Measurements from ENCODE around the gene KIAA1614. TPM values are rescaled to one million over a fixed set of nuclear protein-coding genes. Genes with fewer than 3 reads are reported as not detected.

The KIAA1614 gene
- total and polyA plus RNA-seq, 10 of the 15 experiments (the other 5 are each of a cell fraction or from before 2014, with no cell fraction given): 0.03 to 1.0 (median 0.26) TPM; not detected in 1

DNA sequence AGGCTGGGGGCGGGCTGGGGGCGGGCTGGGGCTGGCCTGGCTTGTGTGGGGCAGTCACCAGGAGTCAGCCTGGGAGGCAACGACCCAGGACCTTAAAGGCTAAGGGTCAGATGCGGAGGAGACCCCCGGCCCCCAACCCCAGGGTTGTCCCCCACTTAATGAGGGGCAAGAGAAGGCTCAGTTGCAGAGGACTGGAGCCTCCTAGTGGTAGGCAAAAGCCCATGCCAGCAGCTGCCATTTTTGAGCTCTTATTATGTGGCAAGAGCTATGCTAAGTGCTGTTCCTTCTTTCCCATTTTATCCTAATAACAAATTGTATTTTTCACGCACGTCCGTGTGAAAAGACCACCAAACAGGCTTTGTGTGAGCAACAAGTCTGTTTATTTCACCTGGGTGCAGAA lies 8.0 kb downstream of the KIAA1614 start:
- no TSS peak for BruUV-seq (replicated peaks)
- TF ChIP-seq EGR1 (IDR thresholded peaks at IDR 0.05; ENCODE audit: borderline replicate concordance in 1 of 2, low read depth in 2 of 2, low read length in 2 of 2): no peak
- TF ChIP-seq ESRRA (IDR thresholded peaks at IDR 0.05; ENCODE audit: low read length): no peak
- TF ChIP-seq, protein P1, sequence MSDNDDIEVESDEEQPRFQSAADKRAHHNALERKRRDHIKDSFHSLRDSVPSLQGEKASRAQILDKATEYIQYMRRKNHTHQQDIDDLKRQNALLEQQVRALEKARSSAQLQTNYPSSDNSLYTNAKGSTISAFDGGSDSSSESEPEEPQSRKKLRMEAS (IDR thresholded peaks at IDR 0.05; ENCODE audit: low read depth, low read length): no peak
- TF ChIP-seq, protein P2, sequence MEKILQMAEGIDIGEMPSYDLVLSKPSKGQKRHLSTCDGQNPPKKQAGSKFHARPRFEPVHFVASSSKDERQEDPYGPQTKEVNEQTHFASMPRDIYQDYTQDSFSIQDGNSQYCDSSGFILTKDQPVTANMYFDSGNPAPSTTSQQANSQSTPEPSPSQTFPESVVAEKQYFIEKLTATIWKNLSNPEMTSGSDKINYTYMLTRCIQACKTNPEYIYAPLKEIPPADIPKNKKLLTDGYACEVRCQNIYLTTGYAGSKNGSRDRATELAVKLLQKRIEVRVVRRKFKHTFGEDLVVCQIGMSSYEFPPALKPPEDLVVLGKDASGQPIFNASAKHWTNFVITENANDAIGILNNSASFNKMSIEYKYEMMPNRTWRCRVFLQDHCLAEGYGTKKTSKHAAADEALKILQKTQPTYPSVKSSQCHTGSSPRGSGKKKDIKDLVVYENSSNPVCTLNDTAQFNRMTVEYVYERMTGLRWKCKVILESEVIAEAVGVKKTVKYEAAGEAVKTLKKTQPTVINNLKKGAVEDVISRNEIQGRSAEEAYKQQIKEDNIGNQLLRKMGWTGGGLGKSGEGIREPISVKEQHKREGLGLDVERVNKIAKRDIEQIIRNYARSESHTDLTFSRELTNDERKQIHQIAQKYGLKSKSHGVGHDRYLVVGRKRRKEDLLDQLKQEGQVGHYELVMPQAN (conservative IDR thresholded peaks at IDR 0.05): no peak
- TF ChIP-seq RAD21 (IDR thresholded peaks at IDR 0.05; ENCODE audit: insufficient read depth, low read depth, low read length): peak; percentile 33; the same call in 1 of the 2 replicates
- TF ChIP-seq, protein P3, sequence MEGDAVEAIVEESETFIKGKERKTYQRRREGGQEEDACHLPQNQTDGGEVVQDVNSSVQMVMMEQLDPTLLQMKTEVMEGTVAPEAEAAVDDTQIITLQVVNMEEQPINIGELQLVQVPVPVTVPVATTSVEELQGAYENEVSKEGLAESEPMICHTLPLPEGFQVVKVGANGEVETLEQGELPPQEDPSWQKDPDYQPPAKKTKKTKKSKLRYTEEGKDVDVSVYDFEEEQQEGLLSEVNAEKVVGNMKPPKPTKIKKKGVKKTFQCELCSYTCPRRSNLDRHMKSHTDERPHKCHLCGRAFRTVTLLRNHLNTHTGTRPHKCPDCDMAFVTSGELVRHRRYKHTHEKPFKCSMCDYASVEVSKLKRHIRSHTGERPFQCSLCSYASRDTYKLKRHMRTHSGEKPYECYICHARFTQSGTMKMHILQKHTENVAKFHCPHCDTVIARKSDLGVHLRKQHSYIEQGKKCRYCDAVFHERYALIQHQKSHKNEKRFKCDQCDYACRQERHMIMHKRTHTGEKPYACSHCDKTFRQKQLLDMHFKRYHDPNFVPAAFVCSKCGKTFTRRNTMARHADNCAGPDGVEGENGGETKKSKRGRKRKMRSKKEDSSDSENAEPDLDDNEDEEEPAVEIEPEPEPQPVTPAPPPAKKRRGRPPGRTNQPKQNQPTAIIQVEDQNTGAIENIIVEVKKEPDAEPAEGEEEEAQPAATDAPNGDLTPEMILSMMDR (IDR thresholded peaks at IDR 0.05 in 2 of 3, conservative IDR thresholded peaks at IDR 0.05 in 1 of 3; ENCODE audit: control insufficient read depth in 2 of 3, extremely low read depth in 1 of 3, insufficient read depth in 1 of 3, low read depth in 3 of 3, low read length in 3 of 3): peak; percentile 41 to 57 (median 48)
- TF ChIP-seq, protein P4, sequence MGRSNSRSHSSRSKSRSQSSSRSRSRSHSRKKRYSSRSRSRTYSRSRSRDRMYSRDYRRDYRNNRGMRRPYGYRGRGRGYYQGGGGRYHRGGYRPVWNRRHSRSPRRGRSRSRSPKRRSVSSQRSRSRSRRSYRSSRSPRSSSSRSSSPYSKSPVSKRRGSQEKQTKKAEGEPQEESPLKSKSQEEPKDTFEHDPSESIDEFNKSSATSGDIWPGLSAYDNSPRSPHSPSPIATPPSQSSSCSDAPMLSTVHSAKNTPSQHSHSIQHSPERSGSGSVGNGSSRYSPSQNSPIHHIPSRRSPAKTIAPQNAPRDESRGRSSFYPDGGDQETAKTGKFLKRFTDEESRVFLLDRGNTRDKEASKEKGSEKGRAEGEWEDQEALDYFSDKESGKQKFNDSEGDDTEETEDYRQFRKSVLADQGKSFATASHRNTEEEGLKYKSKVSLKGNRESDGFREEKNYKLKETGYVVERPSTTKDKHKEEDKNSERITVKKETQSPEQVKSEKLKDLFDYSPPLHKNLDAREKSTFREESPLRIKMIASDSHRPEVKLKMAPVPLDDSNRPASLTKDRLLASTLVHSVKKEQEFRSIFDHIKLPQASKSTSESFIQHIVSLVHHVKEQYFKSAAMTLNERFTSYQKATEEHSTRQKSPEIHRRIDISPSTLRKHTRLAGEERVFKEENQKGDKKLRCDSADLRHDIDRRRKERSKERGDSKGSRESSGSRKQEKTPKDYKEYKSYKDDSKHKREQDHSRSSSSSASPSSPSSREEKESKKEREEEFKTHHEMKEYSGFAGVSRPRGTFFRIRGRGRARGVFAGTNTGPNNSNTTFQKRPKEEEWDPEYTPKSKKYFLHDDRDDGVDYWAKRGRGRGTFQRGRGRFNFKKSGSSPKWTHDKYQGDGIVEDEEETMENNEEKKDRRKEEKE (IDR thresholded peaks at IDR 0.05): no peak
- TF ChIP-seq, protein P5, sequence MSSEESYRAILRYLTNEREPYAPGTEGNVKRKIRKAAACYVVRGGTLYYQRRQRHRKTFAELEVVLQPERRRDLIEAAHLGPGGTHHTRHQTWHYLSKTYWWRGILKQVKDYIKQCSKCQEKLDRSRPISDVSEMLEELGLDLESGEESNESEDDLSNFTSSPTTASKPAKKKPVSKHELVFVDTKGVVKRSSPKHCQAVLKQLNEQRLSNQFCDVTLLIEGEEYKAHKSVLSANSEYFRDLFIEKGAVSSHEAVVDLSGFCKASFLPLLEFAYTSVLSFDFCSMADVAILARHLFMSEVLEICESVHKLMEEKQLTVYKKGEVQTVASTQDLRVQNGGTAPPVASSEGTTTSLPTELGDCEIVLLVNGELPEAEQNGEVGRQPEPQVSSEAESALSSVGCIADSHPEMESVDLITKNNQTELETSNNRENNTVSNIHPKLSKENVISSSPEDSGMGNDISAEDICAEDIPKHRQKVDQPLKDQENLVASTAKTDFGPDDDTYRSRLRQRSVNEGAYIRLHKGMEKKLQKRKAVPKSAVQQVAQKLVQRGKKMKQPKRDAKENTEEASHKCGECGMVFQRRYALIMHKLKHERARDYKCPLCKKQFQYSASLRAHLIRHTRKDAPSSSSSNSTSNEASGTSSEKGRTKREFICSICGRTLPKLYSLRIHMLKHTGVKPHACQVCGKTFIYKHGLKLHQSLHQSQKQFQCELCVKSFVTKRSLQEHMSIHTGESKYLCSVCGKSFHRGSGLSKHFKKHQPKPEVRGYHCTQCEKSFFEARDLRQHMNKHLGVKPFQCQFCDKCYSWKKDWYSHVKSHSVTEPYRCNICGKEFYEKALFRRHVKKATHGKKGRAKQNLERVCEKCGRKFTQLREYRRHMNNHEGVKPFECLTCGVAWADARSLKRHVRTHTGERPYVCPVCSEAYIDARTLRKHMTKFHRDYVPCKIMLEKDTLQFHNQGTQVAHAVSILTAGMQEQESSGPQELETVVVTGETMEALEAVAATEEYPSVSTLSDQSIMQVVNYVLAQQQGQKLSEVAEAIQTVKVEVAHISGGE (CRISPR knock-in tag; IDR thresholded peaks at IDR 0.05): no peak
- no peak for TF ChIP-seq TARDBP (IDR thresholded peaks at IDR 0.05; ENCODE audit: borderline replicate concordance)

More for the DNA sequence above, 8.0 kb downstream of the KIAA1614 start:
- Histone ChIP-seq H3K27me3 (replicated peaks in 1 of 2; ENCODE audit: control insufficient read depth in 2 of 2, insufficient read depth in 2 of 2, low read length in 1 of 2) (peaks cover 0 to 3% of the 10 kb centered on the region in 2 experiments; a peak in 1 of 4 replicates), H4K20me1 (ENCODE audit: control insufficient read depth, insufficient read depth) (no peaks in the 10 kb centered on the region), H3K9me3 (replicated peaks; ENCODE audit: control insufficient read depth, insufficient read depth, low read length) (no peaks in the 10 kb centered on the region), H3K9ac (ENCODE audit: control insufficient read depth, insufficient read depth, low read length) (no peak overlapping the region), H3K4me2 (ENCODE audit: control insufficient read depth, insufficient read depth) (no peak overlapping the region), H2AFZ (ENCODE audit: control insufficient read depth, low read depth, low read length) (no peak overlapping the region), H3K27ac (ENCODE audit: control insufficient read depth, insufficient read depth) (no peak overlapping the region), H3K4me3 (no peak overlapping the region), H3K36me3 (ENCODE audit: control insufficient read depth in 2 of 2, insufficient read depth in 2 of 2, low read length in 1 of 2) (no peaks in the 10 kb centered on the region), H3K79me2 (ENCODE audit: control insufficient read depth, insufficient read depth, low read length) (no peaks in the 10 kb centered on the region), H3K4me1 (ENCODE audit: control insufficient read depth, insufficient read depth, low read length) (peaks cover 9% of the 10 kb centered on the region)
- POLR2A ChIA-PET: interaction anchor here (0.6 to 0.9 kb wide), 2 partner anchors 14 to 405 kb away, joined by 3 read pairs; no protein-coding TSS in a partner anchor
- WGBS (ENCODE audit: insufficient coverage, insufficient replicate concordance, low lambda C conversion rate, missing lambda C conversion rate): 37% methylated on average over 8 of the region's 8 CpGs
- in situ Hi-C loops (cut with MboI): no loop called here
- RAD21 ChIA-PET (ENCODE audit: unreplicated experiment): interaction anchor here (0.6 to 16.7 kb wide), 31 partner anchors 9 to 405 kb away, joined by 3 to 215 read pairs (median 4); partner anchors contain the start of genes KIAA1614 and MR1
- SMC1A ChIA-PET (ENCODE audit: uncharacterized antibody, unreplicated experiment): interaction anchor here (0.6 to 19.3 kb wide), 25 partner anchors 10 to 405 kb away, joined by 3 to 304 read pairs (median 3); partner anchors contain the start of gene MR1
- CTCF ChIA-PET: interaction anchor here (0.6 to 19.8 kb wide), 32 partner anchors 9 to 405 kb away, joined by 3 to 344 read pairs (median 4); no protein-coding TSS in a partner anchor
- intact Hi-C loops (cut with micrococcal nuclease; ENCODE audit: unreplicated experiment): loop anchor here (1.0 kb wide), 1 partner anchor 38 kb away; no protein-coding TSS in a partner anchor
- ATAC-seq (peak; percentile 38; the same call in 1 of the 3 replicates), FAIRE-seq (no peak), DNase-seq (ENCODE audit: low read depth, low spot score) (no peak)

Measured in GM12878 (cell line).